Measurements from ENCODE around the gene EPHA8. TPM values are rescaled to one million over a fixed set of nuclear protein-coding genes. Genes with fewer than 3 reads are reported as not detected.

The EPHA8 gene
- total and polyA plus RNA-seq, 2 of the 13 experiments (the other 11 are each of a cell fraction or from before 2014, with no cell fraction given) = not detected

DNA sequence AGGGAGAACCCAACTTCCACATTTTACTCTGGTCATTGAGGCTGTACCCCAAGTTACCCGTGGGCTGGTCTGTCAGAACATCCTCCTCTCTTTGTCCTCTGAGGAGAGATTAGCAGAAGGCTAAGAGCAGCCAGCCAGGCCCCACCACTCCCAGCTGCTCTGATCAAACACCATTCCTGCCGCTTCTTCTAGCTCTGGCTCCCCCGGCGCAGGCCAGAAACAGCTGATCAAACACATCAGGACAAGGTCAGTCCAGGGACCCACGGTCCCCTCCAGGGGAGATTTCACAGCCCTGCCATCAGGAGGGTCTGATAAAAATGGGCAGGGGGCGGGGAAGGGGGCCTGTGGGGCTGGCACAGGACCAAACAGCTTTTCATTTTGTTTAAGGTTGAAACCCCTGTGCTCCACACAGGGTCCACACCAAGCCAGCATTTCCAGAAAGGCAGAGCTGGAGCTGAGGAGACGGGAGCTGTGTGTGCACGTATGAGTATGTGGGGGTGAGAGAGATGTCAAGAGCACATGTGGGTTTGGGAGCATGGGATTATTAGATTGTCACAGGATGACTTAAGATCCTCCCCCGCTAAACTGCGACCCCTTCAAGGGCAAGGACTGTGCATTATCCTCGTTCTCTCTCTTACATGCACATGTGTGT lies 29.9 kb upstream of the EPHA8 start:
- H3K36me3 ChIP-seq (replicated peaks in 1 of 2; ENCODE audit: control insufficient read depth in 1 of 2, insufficient read depth in 2 of 2, low read length in 2 of 2) = no peaks in the 10 kb centered on the region; a peak in 1 of 5 replicates
- H3K9me3 ChIP-seq (ENCODE audit: low read length) = no peaks in the 10 kb centered on the region
- ATAC-seq = peak; percentile 54
- no peak for DNase-seq (ENCODE audit: low spot score)
- 62% methylated on average over 10 of the region's 11 CpGs for WGBS (ENCODE audit: low lambda C conversion rate)
- in situ Hi-C loops (cut with HindIII; ENCODE audit: extremely low pct_ligation_motif_present, low pct_unique_long_range_greater_than_20kb) = no loop called here
- no peaks in the 10 kb centered on the region for H3K27me3 ChIP-seq (ENCODE audit: control insufficient read depth in 1 of 2, insufficient read depth in 2 of 2, low read length in 2 of 2)
- ChIA-PET POLR2A (no interaction called here), CTCF (ENCODE audit: low intra/inter-chr PET ratio, low total read pairs) (no interaction called here)
- H4K20me1 ChIP-seq (ENCODE audit: insufficient read depth, low read length) = no peaks in the 10 kb centered on the region
- no peak for FAIRE-seq
- H3K27ac ChIP-seq (ENCODE audit: extremely low read length, insufficient read depth, low read length) = no peak overlapping the region
- no peak overlapping the region for H2AFZ ChIP-seq (ENCODE audit: low read length)
- no peak for TF ChIP-seq ZNF484 (CRISPR knock-in tag; IDR thresholded peaks at IDR 0.05; ENCODE audit: borderline replicate concordance, low read depth)
- TF ChIP-seq, protein P1, sequence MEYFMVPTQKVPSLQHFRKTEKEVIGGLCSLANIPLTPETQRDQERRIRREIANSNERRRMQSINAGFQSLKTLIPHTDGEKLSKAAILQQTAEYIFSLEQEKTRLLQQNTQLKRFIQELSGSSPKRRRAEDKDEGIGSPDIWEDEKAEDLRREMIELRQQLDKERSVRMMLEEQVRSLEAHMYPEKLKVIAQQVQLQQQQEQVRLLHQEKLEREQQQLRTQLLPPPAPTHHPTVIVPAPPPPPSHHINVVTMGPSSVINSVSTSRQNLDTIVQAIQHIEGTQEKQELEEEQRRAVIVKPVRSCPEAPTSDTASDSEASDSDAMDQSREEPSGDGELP (IDR thresholded peaks at IDR 0.05; ENCODE audit: borderline replicate concordance, low read depth) = peak; percentile 84
- no peak overlapping the region for H3K4me2 ChIP-seq (ENCODE audit: low read depth, low read length)
- BruUV-seq (replicated peaks) = no TSS peak
- intact Hi-C loops (cut with micrococcal nuclease; ENCODE audit: unreplicated experiment) = no loop called here
- no peaks in the 10 kb centered on the region for H3K79me2 ChIP-seq (ENCODE audit: insufficient read depth, low read length)
- H3K4me3 ChIP-seq (replicated peaks in 1 of 3; ENCODE audit: insufficient read depth in 1 of 3, low read depth in 2 of 3, low read length in 3 of 3) = no peak overlapping the region
- H3K9ac ChIP-seq (ENCODE audit: insufficient read depth, low read depth, low read length) = no peak overlapping the region
- H3K4me1 ChIP-seq (ENCODE audit: insufficient read depth, low read length) = no peaks in the 10 kb centered on the region

DNA sequence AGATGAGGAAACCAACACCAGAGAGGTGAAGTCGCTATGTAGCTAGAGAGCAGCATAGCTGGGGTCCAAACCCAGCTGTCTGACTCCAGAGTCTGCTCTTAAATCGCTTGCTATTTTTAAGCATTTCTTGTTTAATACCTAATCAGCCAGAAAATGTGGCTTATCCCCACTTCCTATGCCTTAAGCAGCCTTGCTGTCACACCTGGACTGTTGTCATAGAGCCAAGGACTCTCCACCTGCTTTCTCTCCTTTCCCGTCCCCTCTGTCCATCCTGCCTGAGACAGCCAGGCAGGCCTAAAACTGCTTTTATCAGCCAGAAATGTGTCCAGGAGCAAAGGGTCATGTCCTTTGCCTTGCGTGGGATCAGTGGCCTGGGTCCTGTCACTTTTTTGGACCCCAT lies 28.3 kb upstream of the EPHA8 start:
- Histone ChIP-seq H3K4me3 (replicated peaks in 1 of 3; ENCODE audit: insufficient read depth in 1 of 3, low read depth in 2 of 3, low read length in 3 of 3) (no peak overlapping the region), H4K20me1 (ENCODE audit: insufficient read depth, low read length) (no peaks in the 10 kb centered on the region), H3K36me3 (replicated peaks in 1 of 2; ENCODE audit: control insufficient read depth in 1 of 2, insufficient read depth in 2 of 2, low read length in 2 of 2) (no peaks in the 10 kb centered on the region), H3K9ac (ENCODE audit: insufficient read depth, low read depth, low read length) (no peak overlapping the region), H3K27me3 (ENCODE audit: control insufficient read depth in 1 of 2, insufficient read depth in 2 of 2, low read length in 2 of 2) (no peaks in the 10 kb centered on the region), H3K9me3 (ENCODE audit: low read length) (no peaks in the 10 kb centered on the region), H2AFZ (ENCODE audit: low read length) (no peak overlapping the region), H3K4me2 (ENCODE audit: low read depth, low read length) (no peak overlapping the region), H3K4me1 (ENCODE audit: insufficient read depth, low read length) (no peaks in the 10 kb centered on the region), H3K79me2 (ENCODE audit: insufficient read depth, low read length) (no peaks in the 10 kb centered on the region), H3K27ac (ENCODE audit: extremely low read length, insufficient read depth, low read length) (no peak overlapping the region)
- no TSS peak for BruUV-seq (replicated peaks)
- ChIA-PET POLR2A (no interaction called here), CTCF (ENCODE audit: low intra/inter-chr PET ratio, low total read pairs) (no interaction called here)
- intact Hi-C loops (cut with micrococcal nuclease; ENCODE audit: unreplicated experiment) = no loop called here
- no peak for DNase-seq (ENCODE audit: low spot score)
- TF ChIP-seq, protein P2, sequence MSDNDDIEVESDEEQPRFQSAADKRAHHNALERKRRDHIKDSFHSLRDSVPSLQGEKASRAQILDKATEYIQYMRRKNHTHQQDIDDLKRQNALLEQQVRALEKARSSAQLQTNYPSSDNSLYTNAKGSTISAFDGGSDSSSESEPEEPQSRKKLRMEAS (IDR thresholded peaks at IDR 0.05) = no peak
- no peak for TF ChIP-seq ZSCAN21 (CRISPR knock-in tag; IDR thresholded peaks at IDR 0.05; ENCODE audit: borderline replicate concordance)
- FAIRE-seq = no peak
- WGBS (ENCODE audit: low lambda C conversion rate) = 84% methylated on average over 4 of the region's 4 CpGs
- in situ Hi-C loops (cut with HindIII; ENCODE audit: extremely low pct_ligation_motif_present, low pct_unique_long_range_greater_than_20kb) = no loop called here
- ATAC-seq = no peak
